ENCODE results near the gene TBX4. TPM values are rescaled to one million over a fixed set of nuclear protein-coding genes. Genes with fewer than 3 reads are reported as not detected.

Gene TBX4
- total RNA-seq, 1 donor from 2014 or later, result not detected

DNA sequence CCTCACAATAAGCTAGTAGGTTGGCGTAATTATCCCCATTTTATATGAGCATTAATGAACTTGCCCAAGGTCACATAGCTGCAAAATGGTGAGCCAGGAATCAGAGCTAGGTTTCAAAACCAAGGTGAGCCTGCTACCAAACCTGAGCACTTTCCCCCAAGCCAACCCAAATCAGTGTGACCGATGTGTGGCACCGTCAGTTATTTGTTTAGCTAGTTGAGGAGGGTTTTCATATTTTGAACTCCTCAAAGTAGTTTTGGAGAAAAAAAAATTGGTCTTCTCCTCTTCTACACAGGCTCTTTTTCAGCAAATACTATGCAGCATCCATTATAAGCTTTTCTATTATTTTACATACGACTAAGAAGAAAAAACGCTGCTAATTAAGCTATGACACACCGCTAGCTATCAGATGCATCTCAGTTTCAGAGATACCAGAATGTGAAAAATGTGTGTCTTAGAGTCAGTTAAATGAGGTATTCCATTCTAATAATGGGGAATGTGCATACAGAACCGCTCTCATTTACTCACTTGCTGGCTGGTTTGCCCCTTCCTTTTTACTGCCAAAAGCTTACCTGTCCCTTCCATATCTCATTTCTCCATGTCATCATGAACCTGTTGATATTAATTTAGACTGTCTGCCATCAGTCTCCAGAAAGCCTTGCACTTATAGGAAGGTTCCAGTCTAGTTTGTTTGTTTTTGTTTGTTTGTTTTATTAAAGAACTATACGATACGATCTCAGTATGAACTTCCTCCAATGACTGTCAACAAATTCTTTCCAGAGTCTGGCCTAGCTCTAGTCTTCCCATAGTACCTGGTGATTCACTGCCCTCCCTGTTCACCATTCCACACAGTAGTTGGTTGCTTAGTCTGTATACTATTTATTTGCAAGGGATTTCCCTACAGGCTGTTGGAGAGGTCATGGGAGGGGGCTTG, 2.2 kb upstream of the TBX4 start:
- peaks cover 100% of the 10 kb centered on the region for H3K27me3 ChIP-seq
- H3K27ac Mint-ChIP-seq, result no peak overlapping the region

DNA sequence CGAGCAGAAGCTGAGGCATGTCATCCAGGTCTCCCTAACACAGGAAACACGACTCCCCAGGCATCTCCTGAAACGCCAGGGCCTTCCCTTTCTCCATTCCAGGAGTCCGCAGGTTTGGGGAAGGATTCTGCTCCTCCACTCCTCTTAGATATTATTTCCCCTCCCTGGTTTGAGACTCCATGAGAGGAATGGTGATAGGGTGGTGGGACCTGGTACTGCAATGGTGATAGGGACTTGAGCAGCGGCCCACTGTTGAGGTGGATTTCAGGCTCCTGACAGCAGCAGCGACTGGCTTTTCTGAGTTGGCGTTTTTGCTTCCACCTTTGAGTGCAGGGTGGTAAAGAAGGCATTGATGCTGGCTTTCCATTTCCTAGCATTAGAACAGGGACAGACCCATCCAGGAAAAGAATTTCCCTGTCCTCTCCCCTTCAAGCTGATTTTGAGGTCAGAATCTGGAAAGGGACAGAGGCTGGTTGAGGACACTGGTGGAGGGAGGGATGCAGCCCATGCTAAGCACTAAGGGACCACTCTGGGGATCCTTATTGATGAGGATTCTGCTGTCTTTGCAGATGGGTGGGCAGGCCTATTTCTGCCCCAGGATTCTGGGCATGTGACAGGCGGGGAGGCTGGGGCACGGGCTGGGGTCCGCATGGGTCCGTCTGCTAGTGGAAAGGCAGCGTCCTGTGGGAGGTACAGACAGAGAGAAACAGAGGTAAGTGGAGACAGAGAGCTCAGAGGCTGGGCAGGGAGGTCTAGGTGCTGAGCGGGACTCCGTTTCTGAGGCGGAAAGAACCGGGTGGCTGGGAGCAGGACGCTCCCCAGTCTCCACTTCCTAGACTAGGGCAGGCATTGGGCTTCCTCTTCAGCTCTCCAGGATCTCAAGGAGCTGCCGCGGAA, 1.3 kb upstream of the TBX4 start:
- Histone ChIP-seq H3K9ac (no peak overlapping the region), H2AFZ (replicated peaks) (peak overlapping the region; percentile 75), H3K79me2 (ENCODE audit: low read depth) (no peaks in the 10 kb centered on the region), H3F3A (ENCODE audit: low read depth) (peaks cover 26% of the 10 kb centered on the region), H3K36me3 (no peaks in the 10 kb centered on the region), H4K20me1 (ENCODE audit: low read depth) (peaks cover 48% of the 10 kb centered on the region), H3K4me1 (peaks cover 17% of the 10 kb centered on the region), H3K27ac (no peak overlapping the region), H3K4me3 (peak overlapping the region; percentile 45), H3K4me2 (peak overlapping the region; percentile 79), H3K9me3 (ENCODE audit: low read depth) (no peaks in the 10 kb centered on the region), H3K27me3 (peaks cover 100% of the 10 kb centered on the region)
- peaks cover 47% of the 10 kb centered on the region for H3K27me3 Mint-ChIP-seq (ENCODE audit: insufficient read depth, low read depth)
- no peaks in the 10 kb centered on the region for H3K36me3 Mint-ChIP-seq
- no peak for TF ChIP-seq EZH2phosphoT487 (IDR thresholded peaks at IDR 0.05)
- TF ChIP-seq, protein P1, sequence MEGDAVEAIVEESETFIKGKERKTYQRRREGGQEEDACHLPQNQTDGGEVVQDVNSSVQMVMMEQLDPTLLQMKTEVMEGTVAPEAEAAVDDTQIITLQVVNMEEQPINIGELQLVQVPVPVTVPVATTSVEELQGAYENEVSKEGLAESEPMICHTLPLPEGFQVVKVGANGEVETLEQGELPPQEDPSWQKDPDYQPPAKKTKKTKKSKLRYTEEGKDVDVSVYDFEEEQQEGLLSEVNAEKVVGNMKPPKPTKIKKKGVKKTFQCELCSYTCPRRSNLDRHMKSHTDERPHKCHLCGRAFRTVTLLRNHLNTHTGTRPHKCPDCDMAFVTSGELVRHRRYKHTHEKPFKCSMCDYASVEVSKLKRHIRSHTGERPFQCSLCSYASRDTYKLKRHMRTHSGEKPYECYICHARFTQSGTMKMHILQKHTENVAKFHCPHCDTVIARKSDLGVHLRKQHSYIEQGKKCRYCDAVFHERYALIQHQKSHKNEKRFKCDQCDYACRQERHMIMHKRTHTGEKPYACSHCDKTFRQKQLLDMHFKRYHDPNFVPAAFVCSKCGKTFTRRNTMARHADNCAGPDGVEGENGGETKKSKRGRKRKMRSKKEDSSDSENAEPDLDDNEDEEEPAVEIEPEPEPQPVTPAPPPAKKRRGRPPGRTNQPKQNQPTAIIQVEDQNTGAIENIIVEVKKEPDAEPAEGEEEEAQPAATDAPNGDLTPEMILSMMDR (IDR thresholded peaks at IDR 0.05), result peak; percentile 32
- TF ChIP-seq EZH2 (IDR thresholded peaks at IDR 0.05), result no peak
- H3K4me3 Mint-ChIP-seq, result peak overlapping the region; percentile 77
- H3K9me3 Mint-ChIP-seq, result peaks cover 2% of the 10 kb centered on the region
- DNase-seq (ENCODE audit: low spot score), result peak; percentile 52
- H3K27ac Mint-ChIP-seq, result no peak overlapping the region
- peaks cover 17% of the 10 kb centered on the region for H3K4me1 Mint-ChIP-seq

More for the DNA sequence above, 2.2 kb upstream of the TBX4 start:
- H3K4me3 Mint-ChIP-seq, result no peak overlapping the region
- Histone ChIP-seq H3K4me2 (no peak overlapping the region), H3K9me3 (ENCODE audit: low read depth) (no peaks in the 10 kb centered on the region), H3F3A (ENCODE audit: low read depth) (peaks cover 17% of the 10 kb centered on the region), H3K36me3 (no peaks in the 10 kb centered on the region), H3K4me1 (peaks cover 17% of the 10 kb centered on the region), H3K79me2 (ENCODE audit: low read depth) (no peaks in the 10 kb centered on the region), H3K27ac (no peak overlapping the region), H3K4me3 (no peak overlapping the region), H3K9ac (no peak overlapping the region), H2AFZ (replicated peaks) (no peak overlapping the region), H4K20me1 (ENCODE audit: low read depth) (peaks cover 39% of the 10 kb centered on the region)
- H3K36me3 Mint-ChIP-seq, result no peaks in the 10 kb centered on the region
- DNase-seq (ENCODE audit: low spot score), result no peak
- peaks cover 2% of the 10 kb centered on the region for H3K9me3 Mint-ChIP-seq
- peaks cover 14% of the 10 kb centered on the region for H3K4me1 Mint-ChIP-seq
- peaks cover 39% of the 10 kb centered on the region for H3K27me3 Mint-ChIP-seq (ENCODE audit: insufficient read depth, low read depth)
- TF ChIP-seq, protein P1 (IDR thresholded peaks at IDR 0.05), result no peak
- no peak for TF ChIP-seq EZH2 (IDR thresholded peaks at IDR 0.05)
- no peak for TF ChIP-seq EZH2phosphoT487 (IDR thresholded peaks at IDR 0.05)

DNA sequence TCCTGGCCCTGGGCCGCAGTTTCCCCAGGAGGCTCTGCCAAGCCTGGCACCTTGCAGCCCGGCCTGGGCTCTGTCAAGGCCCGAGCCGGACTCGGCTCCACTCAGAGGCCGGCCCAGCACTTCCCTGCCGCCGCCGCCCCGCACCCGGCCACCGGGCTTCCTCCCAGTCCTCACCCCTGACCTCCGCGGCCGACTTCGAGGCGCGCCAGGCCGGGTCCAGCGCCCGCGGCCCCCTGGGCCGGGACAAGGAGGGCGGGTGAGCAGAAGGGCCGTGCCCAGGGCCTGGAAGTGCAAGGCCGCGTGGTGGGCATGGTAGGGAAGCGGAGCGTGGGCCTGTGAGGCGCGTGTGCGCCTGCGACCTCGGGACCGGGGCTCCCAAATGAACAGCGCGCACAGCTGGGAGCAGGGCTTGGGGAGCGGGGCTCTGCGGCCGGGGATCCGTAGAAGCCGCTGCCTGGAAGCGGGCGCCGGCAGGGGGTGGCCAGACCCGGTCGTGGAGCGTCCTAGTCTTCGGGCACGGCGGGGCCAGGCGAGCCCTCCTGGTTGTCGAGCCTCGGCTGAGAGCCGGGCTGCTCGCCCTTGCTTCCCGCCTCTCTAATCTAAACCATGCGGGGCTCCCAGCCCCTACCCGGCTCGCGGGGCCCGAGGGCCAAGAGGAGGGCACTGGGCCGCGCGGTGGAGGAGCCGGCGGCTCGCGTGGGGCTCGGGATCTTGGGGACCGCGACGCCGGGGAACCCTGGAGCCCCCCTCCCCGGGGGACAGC, 503 bp upstream of the TBX4 start:
- Mint-ChIP-seq H3K27ac (no peak overlapping the region), H3K4me3 (no peak overlapping the region), H3K36me3 (no peaks in the 10 kb centered on the region), H3K27me3 (ENCODE audit: insufficient read depth, low read depth) (peaks cover 49% of the 10 kb centered on the region), H3K9me3 (peaks cover 2% of the 10 kb centered on the region), H3K4me1 (peaks cover 17% of the 10 kb centered on the region)
- H3K9ac ChIP-seq, result no peak overlapping the region
- peaks cover 17% of the 10 kb centered on the region for H3K4me1 ChIP-seq
- H3K9me3 ChIP-seq (ENCODE audit: low read depth), result no peaks in the 10 kb centered on the region
- peak overlapping the region; percentile 45 for H3K4me3 ChIP-seq
- H3K36me3 ChIP-seq, result no peaks in the 10 kb centered on the region
- no peak overlapping the region for H3K27ac ChIP-seq
- H3K27me3 ChIP-seq, result peaks cover 100% of the 10 kb centered on the region
- peak overlapping the region; percentile 75 for H2AFZ ChIP-seq (replicated peaks)
- TF ChIP-seq EZH2phosphoT487 (IDR thresholded peaks at IDR 0.05) (peak; percentile 72), EZH2 (IDR thresholded peaks at IDR 0.05) (peak; percentile 97)
- TF ChIP-seq, protein P1 (IDR thresholded peaks at IDR 0.05), result no peak
- H4K20me1 ChIP-seq (ENCODE audit: low read depth), result peaks cover 56% of the 10 kb centered on the region
- peak; percentile 74 for DNase-seq (ENCODE audit: low spot score)
- no peaks in the 10 kb centered on the region for H3K79me2 ChIP-seq (ENCODE audit: low read depth)
- peaks cover 26% of the 10 kb centered on the region for H3F3A ChIP-seq (ENCODE audit: low read depth)
- peak overlapping the region; percentile 79 for H3K4me2 ChIP-seq
